ENCODE measurements around the gene OR6V1. TPM values are rescaled to one million over a fixed set of nuclear protein-coding genes. Genes with fewer than 3 reads are reported as not detected.

The OR6V1 gene
- total RNA-seq, 1 experiment from 2014 or later, result not detected

DNA sequence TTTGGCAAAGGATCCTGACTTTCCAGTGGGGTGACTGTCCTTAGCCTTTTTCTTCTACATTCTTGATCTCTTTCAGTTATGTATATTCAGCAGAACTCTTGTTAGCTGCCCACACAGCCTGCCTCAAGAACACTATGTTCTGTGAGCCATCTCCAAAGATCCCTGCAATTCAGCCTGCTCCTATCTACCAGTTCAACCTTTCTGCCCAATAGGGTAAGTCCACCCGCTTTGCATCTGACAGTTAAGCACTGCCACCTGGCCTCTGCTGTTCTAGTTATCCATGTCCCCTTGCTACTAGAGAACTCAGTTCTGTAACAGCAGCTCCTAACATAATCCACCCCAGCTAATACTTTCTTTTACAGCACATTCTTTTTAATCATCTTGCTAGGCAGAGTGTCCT is 38.7 kb upstream of the OR6V1 start:
- Histone ChIP-seq H3K4me2 (ENCODE audit: low read length) (no peak overlapping the region), H4K20me1 (ENCODE audit: insufficient read depth) (no peaks in the 10 kb centered on the region), H3K27ac (ENCODE audit: low read depth, low read length) (no peak overlapping the region), H3K9ac (ENCODE audit: low read length) (no peak overlapping the region), H3K27me3 (ENCODE audit: insufficient read depth, low read length) (no peaks in the 10 kb centered on the region), H3K4me3 (replicated peaks in 1 of 2; ENCODE audit: low read depth in 1 of 2, low read length in 2 of 2) (no peak overlapping the region), H3K79me2 (ENCODE audit: insufficient read depth, low read length) (no peaks in the 10 kb centered on the region), H3K9me2 (ENCODE audit: insufficient read depth) (no peaks in the 10 kb centered on the region), H3K9me3 (ENCODE audit: control insufficient read depth in 1 of 2, insufficient read depth in 1 of 2, low read depth in 1 of 2, low read length in 2 of 2) (no peaks in the 10 kb centered on the region), H3K4me1 (ENCODE audit: control insufficient read depth in 1 of 2, insufficient read depth in 2 of 2, low read length in 2 of 2) (peaks cover 0 to 6% of the 10 kb centered on the region in 2 experiments; a peak in 1 of 4 replicates), H3K36me3 (ENCODE audit: control insufficient read depth in 1 of 2, insufficient read depth in 2 of 2, low read length in 2 of 2) (no peaks in the 10 kb centered on the region), H2AFZ (ENCODE audit: low read depth, low read length, poor library complexity, severe bottlenecking) (no peak overlapping the region)
- ChIA-PET POLR2A (no interaction called here), RAD21 (ENCODE audit: low non-redundant PET in 1 of 2, low total read pairs in 2 of 2, uncharacterized antibody in 2 of 2, unreplicated experiment in 2 of 2) (no interaction called here), CTCF (interaction anchor here (18.9 kb wide), 1 partner anchor 202 kb away, joined by 331 read pairs; no protein-coding TSS in a partner anchor)
- DNase-seq (ENCODE audit: low read depth, low spot score) (no peak), ATAC-seq (no peak)
- no TSS peak for BruUV-seq (replicated peaks)
- intact Hi-C loops (cut with micrococcal nuclease), result no loop called here
- TF ChIP-seq FOSL1 (IDR thresholded peaks at IDR 0.05; ENCODE audit: low read depth), result no peak
- no peak for TF ChIP-seq SRF (IDR thresholded peaks at IDR 0.05; ENCODE audit: low read depth)
- TF ChIP-seq SIN3A (IDR thresholded peaks at IDR 0.05; ENCODE audit: low read depth), result no peak
- TF ChIP-seq, protein P1, sequence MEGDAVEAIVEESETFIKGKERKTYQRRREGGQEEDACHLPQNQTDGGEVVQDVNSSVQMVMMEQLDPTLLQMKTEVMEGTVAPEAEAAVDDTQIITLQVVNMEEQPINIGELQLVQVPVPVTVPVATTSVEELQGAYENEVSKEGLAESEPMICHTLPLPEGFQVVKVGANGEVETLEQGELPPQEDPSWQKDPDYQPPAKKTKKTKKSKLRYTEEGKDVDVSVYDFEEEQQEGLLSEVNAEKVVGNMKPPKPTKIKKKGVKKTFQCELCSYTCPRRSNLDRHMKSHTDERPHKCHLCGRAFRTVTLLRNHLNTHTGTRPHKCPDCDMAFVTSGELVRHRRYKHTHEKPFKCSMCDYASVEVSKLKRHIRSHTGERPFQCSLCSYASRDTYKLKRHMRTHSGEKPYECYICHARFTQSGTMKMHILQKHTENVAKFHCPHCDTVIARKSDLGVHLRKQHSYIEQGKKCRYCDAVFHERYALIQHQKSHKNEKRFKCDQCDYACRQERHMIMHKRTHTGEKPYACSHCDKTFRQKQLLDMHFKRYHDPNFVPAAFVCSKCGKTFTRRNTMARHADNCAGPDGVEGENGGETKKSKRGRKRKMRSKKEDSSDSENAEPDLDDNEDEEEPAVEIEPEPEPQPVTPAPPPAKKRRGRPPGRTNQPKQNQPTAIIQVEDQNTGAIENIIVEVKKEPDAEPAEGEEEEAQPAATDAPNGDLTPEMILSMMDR (IDR thresholded peaks at IDR 0.05 in 2 of 3, conservative IDR thresholded peaks at IDR 0.05 in 1 of 3; ENCODE audit: borderline replicate concordance in 1 of 3, insufficient read depth in 1 of 3, low read depth in 2 of 3, low read length in 2 of 3), result no peak
- TF ChIP-seq POLR2AphosphoS5 (IDR thresholded peaks at IDR 0.05; ENCODE audit: low read depth, low read length), result no peak
- TF ChIP-seq EGR1 (IDR thresholded peaks at IDR 0.05; ENCODE audit: low read depth), result no peak
- no peak for TF ChIP-seq CEBPB (IDR thresholded peaks at IDR 0.05; ENCODE audit: low read depth)
- no peak for TF ChIP-seq SP1 (IDR thresholded peaks at IDR 0.05; ENCODE audit: low read depth)
- no peak for TF ChIP-seq EZH2 (IDR thresholded peaks at IDR 0.05)
- TF ChIP-seq TCF7L2 (IDR thresholded peaks at IDR 0.05; ENCODE audit: borderline replicate concordance, extremely low read depth, insufficient read depth, insufficient read length), result no peak
- TF ChIP-seq, protein P2, sequence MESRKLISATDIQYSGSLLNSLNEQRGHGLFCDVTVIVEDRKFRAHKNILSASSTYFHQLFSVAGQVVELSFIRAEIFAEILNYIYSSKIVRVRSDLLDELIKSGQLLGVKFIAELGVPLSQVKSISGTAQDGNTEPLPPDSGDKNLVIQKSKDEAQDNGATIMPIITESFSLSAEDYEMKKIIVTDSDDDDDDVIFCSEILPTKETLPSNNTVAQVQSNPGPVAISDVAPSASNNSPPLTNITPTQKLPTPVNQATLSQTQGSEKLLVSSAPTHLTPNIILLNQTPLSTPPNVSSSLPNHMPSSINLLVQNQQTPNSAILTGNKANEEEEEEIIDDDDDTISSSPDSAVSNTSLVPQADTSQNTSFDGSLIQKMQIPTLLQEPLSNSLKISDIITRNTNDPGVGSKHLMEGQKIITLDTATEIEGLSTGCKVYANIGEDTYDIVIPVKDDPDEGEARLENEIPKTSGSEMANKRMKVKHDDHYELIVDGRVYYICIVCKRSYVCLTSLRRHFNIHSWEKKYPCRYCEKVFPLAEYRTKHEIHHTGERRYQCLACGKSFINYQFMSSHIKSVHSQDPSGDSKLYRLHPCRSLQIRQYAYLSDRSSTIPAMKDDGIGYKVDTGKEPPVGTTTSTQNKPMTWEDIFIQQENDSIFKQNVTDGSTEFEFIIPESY (IDR thresholded peaks at IDR 0.05; ENCODE audit: extremely low read depth, insufficient replicate concordance, low read length), result no peak
- no peak for TF ChIP-seq JUND (IDR thresholded peaks at IDR 0.05)
- TF ChIP-seq ZNF274 (IDR thresholded peaks at IDR 0.05; ENCODE audit: low read depth, low read length), result no peak
- TF ChIP-seq EZH2phosphoT487 (IDR thresholded peaks at IDR 0.05; ENCODE audit: borderline replicate concordance), result no peak
